HepG2 (cell line): Measurements from ENCODE around the gene ARF4. TPM values are rescaled to one million over a fixed set of nuclear protein-coding genes. Genes with fewer than 3 reads are reported as not detected.

Experiments
- BRF2 ChIP-seq: sonication (generic); formaldehyde crosslinking; IDR thresholded peaks from 2 replicates; pipeline ENCODE4 v1.8.1; 2022; ENCODE audit warnings: mild to moderate bottlenecking, missing genetic modification reagents
- CEBPB ChIP-seq: IDR thresholded peaks from 2 replicates; pipeline ENCODE4 v1.6.1; 2011; ENCODE audit warnings: low read depth, low read length, improper control_type of control experiment, borderline replicate concordance
- CENPBD1 ChIP-seq: sonication (generic); formaldehyde crosslinking; IDR thresholded peaks from 2 replicates; pipeline ENCODE4 v1.8.0; 2022; ENCODE audit warnings: missing genetic modification reagents, low read depth, mild to moderate bottlenecking, borderline replicate concordance
- CHD2 ChIP-seq: IDR thresholded peaks from 2 replicates; pipeline ENCODE4 v1.6.1; 2011; ENCODE audit warnings: low read depth, low read length, improper control_type of control experiment
- ELF3 ChIP-seq: IDR thresholded peaks from 2 replicates; pipeline ENCODE4 v1.6.1; 2016; ENCODE audit warnings: missing genetic modification reagents, missing compliant biosample characterization
- FOXC1 ChIP-seq: sonication (generic); formaldehyde crosslinking; IDR thresholded peaks from 2 replicates; pipeline ENCODE4 v1.8.0; 2022; ENCODE audit warnings: mild to moderate bottlenecking, missing genetic modification reagents, borderline replicate concordance
- HDAC2 ChIP-seq: sonication (generic); formaldehyde crosslinking; IDR thresholded peaks from 2 replicates; pipeline ENCODE4 v1.4.0; 2020; ENCODE audit warnings: missing genetic modification reagents
- MEIS2 ChIP-seq: sonication (generic); formaldehyde crosslinking; IDR thresholded peaks from 2 replicates; pipeline ENCODE4 v1.9.0; 2021; ENCODE audit warnings: mild to moderate bottlenecking, missing genetic modification reagents
- MXD3 ChIP-seq: IDR thresholded peaks from 2 replicates; pipeline ENCODE4 v1.6.1; 2016; ENCODE audit warnings: mild to moderate bottlenecking, missing biosample characterization, missing genetic modification reagents
- NFRKB ChIP-seq: fragments of 450-650 bp; IDR thresholded peaks from 2 replicates; pipeline ENCODE4 v1.6.1; 2017
- RNF2 ChIP-seq: fragments of 450-650 bp; conservative IDR thresholded peaks from 2 replicates; pipeline ENCODE4 v1.6.1; 2016; ENCODE audit warnings: low read depth
- TAF1 ChIP-seq: sonication (generic); formaldehyde crosslinking; IDR thresholded peaks from 2 replicates; pipeline ENCODE4 v1.4.0; 2020; ENCODE audit warnings: missing genetic modification reagents
- TOPORS ChIP-seq: sonication (generic); formaldehyde crosslinking; IDR thresholded peaks from 2 replicates; pipeline ENCODE4 v1.8.0; 2023; ENCODE audit warnings: mild to moderate bottlenecking, missing genetic modification reagents
- ZBTB42 ChIP-seq: sonication (generic); formaldehyde crosslinking; IDR thresholded peaks from 2 replicates; pipeline ENCODE4 v1.5.0; 2020; ENCODE audit warnings: mild to moderate bottlenecking, missing genetic modification reagents
- ZHX2 ChIP-seq, 2 experiments: sonication (generic) in 1 of 2; formaldehyde crosslinking in 1 of 2; IDR thresholded peaks; 2 replicates each; pipeline versions ENCODE4 v1.6.1 to v1.9.0; 2014 to 2022; ENCODE audit warnings: antibody characterized with exemption in 1 of 2, borderline replicate concordance in 1 of 2, inconsistent platforms in 1 of 2, low read depth in 1 of 2, missing genetic modification reagents in 1 of 2
- ZNF292 ChIP-seq: sonication (generic); formaldehyde crosslinking; IDR thresholded peaks from 2 replicates; pipeline ENCODE4 v1.8.1; 2022; ENCODE audit warnings: mild to moderate bottlenecking, low read depth, missing genetic modification reagents, borderline replicate concordance
- ZNF337 ChIP-seq: sonication (generic); formaldehyde crosslinking; IDR thresholded peaks from 2 replicates; pipeline ENCODE4 v1.5.1; 2020; ENCODE audit warnings: missing genetic modification reagents, low read depth, mild to moderate bottlenecking, borderline replicate concordance
- ZNF484 ChIP-seq: sonication (generic); formaldehyde crosslinking; IDR thresholded peaks from 2 replicates; pipeline ENCODE4 v1.5.1; 2020; ENCODE audit warnings: mild to moderate bottlenecking, low read depth, missing genetic modification reagents, borderline replicate concordance
- ZNF710 ChIP-seq: sonication (generic); formaldehyde crosslinking; IDR thresholded peaks from 2 replicates; pipeline ENCODE4 v1.5.0; 2020; ENCODE audit warnings: mild to moderate bottlenecking, missing genetic modification reagents, borderline replicate concordance
- polyA plus RNA-seq, 8 experiments: library from polyadenylated mRNA; depleted of rRNA in 3 of 8; stranded (reverse) in 7 of 8; unstranded in 1 of 8; fragments of >200 nt; fragmentation: Illumina TruSeq in 4 of 8; extraction: Trizol in 4 of 8; gene quantifications; 2 replicates each; pipeline versions ENCODE4 v1.2.1 to v1.2.3, GENCODE V29; 2011 to 2016; ENCODE audit warnings: low read depth in 4 of 8, missing spikeins in 1 of 8, mixed read lengths in 1 of 8; ENCODE audit not compliant: insufficient read depth in 1 of 8
- total RNA-seq, 5 experiments: library from RNA; depleted of rRNA; stranded (reverse); fragments of >200 nt; fragmentation: Illumina TruSeq; extraction: Trizol; gene quantifications; 2 replicates each; pipeline ENCODE4 v1.2.3, GENCODE V29; 2016; ENCODE audit warnings: low read depth in 1 of 5

Gene ARF4
- total and polyA plus RNA-seq, 2 of the 13 experiments (the other 11 are each of a cell fraction or from before 2014, with no cell fraction given) = 184 to 250 TPM

DNA sequence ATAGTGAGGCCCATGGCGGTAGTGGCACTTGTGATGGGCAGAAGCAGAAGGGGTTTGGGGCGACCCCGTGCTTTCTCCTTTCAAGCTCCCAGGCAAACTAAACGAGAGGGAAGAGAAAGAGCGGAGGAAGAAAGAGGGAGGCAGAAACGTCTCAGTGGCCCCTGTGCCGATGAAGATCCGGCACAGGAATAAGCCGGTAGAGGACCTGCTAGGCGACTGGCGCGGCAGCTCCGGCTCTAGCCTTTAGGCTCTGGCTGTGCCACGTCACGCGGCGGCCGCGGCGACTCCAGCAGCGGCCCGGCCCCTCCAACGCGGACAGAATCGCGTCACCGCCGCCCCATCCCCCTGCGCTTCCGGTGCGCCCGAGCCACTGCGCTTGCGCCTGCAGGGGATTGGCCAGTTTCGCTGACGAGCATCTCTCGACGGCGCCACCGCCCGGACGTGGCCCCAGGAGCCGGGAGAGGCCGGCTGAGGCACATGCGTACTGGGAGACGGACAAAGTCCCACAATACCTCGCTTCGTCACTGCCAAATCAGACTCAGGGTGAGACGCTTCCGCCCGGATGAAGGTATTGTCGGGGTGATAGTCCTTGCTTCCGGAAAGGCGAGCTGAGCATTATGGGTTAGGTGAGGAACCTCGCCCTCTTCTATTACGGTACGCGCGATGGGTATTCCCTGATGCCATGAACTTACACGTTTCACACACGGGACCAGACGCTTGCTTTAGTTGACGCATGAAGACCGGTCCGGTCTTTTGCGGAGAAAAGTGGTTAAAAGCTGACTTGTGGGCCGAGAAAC, at the start of gene ARF4 (continued):
- TF ChIP-seq BRF2 (CRISPR knock-in tag) (no peak), HDAC2 (CRISPR knock-in tag) (peak; percentile 65), TOPORS (no peak; the same call in 1 of the 2 replicates), MXD3 (CRISPR knock-in tag) (peak; percentile 51; the same call in 1 of the 2 replicates), ZBTB42 (CRISPR knock-in tag) (no peak), ZNF292 (CRISPR knock-in tag) (no peak), CHD2 (peak; percentile 83), ZNF484 (no peak), NFRKB (no peak), ZHX2 (IDR thresholded peaks at IDR 0.05; ENCODE audit: low read depth) (peak; percentile 92), ZHX2 (CRISPR knock-in tag; IDR thresholded peaks at IDR 0.05; ENCODE audit: borderline replicate concordance) (no peak), FOXC1 (CRISPR knock-in tag) (peak; percentile 85), ELF3 (CRISPR knock-in tag) (peak; percentile 81), MEIS2 (CRISPR knock-in tag) (0 out of 2 replicates have a peak, but pooled peaks have one; percentile 31), ZNF710 (CRISPR knock-in tag) (peak; percentile 27; the same call in 1 of the 2 replicates), CENPBD1 (CRISPR knock-in tag) (no peak), TAF1 (CRISPR knock-in tag) (peak; percentile 84), CEBPB (no peak), ZNF337 (peak; percentile 46; the same call in 1 of the 2 replicates), RNF2 (peak; percentile 66; the same call in 1 of the 2 replicates)
